Renal cortical epithelial cell (primary cell): ENCODE data around the gene DLX6. TPM values are rescaled to one million over a fixed set of nuclear protein-coding genes. Genes with fewer than 3 reads are reported as not detected.
A peak's percentile ranks its signal among the peaks of the same experiment; 100 is the strongest.
"Not testable (repeated sequence)": the region's sequence is repeated elsewhere in the genome, so short reads cannot be mapped to it uniquely, and the experiment has no call there.

ENCODE experiments used
- DNase-seq: peaks from one replicate; pipeline ENCODE4 v3.0.0-alpha.2; 2011; ENCODE audit warnings: low read depth
- total RNA-seq: library from RNA; depleted of rRNA; stranded (reverse); fragments of >200 nt; gene quantifications from 2 replicates; pipeline ENCODE4 v1.2.3, GENCODE V29; 2014

Gene DLX6
- total RNA-seq, 1 donor from 2014 or later = not detected

GRCh38 chr7:97021747-97022490 is 16.6 kb downstream of the DLX6 start:
- DNase-seq = no peak

DNA sequence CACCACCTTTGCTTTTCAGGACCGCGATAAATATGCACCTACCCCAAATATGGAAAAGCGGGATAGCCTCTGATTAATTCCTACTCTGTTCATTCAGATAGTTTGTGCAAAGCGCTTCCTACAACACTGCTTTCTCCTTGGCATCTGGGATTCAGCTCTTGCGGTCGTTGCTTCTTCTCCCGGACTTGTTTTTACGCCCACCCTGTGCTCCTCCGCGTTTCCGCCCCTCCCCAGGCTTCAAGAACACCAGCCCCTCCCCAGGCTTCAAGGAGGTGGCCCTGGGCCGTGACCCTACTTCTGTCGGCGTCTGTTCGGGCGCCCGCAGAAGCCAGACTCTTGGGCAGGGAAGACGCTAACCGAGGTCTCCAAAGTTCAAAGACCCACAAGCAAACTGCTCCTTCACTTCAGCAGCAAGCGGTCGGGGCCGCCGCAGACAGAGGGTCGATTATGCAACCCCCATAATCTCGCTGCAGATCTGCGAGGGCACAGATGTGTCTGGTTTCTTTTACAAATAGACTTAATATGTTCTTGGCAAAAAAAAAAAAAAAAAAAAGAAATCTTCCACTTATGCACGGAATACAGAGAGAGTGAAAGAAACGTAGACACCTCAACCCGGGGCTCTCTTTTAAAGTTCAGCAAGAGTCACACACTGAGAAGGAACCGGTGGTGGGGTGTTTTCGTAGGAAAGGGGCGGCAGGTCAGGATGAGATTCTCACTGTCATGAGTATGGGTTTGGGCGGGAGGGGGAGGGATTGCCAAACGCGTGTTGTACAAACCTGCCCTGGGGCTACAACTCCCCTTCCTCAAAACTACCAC is 17.3 kb downstream of the DLX6 start:
- DNase-seq = no peak

DNA sequence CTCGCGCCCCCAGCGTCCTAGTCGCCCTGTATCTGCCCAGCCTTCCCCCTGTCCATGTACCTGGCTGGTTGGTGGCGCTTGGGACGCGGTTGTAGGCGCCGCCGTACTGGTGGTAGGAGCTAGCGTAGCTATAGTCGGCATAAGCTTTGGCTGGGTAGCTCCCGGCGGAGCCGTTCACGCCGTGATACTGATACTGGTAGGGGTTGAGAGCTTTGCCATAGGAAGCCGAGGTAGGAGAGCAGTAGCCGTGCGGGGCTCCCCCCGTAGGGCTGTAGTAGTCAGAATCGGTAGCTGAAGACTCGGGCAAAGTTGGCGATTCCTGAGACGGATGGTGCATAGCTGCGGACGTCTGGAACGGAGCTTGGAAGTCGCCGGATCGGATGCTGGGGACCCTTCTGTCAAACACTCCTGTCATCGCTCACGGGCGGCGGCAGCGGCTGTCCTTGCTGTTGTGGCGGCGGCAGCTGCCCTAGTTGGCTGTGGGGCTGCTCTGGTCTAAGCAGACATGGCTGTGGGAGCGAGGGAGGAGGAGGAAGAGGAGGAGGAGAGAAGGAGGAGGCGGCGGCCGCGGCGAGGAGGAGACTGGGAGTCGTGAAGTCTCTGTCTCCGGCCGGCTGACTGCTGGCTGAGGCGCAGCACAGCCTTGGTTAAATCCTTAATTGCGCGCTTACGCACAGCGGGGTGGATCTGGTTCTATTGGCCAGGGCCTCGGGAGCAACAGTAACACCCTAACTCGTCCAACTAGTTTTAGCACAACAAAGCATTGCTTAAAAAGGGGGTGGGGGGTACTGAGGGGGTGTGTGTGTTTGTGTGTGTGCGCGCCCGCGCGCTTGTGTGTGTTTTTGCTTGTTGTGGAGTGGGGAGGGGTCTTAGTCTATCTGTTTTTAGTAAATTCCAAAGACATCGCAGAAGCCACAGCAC is 19.1 kb downstream of the DLX6 start, which contains the start of gene DLX5:
DLX5 (minus strand) TSS at position 623 of the 921 bp plus-strand sequence; CDS start at position 415, 208 bp downstream.
- DNase-seq = no peak

- DNase-seq = no peak
These were observed 19.8 kb downstream of the DLX6 start for GRCh38 chr7:97025130-97025499.

DNA sequence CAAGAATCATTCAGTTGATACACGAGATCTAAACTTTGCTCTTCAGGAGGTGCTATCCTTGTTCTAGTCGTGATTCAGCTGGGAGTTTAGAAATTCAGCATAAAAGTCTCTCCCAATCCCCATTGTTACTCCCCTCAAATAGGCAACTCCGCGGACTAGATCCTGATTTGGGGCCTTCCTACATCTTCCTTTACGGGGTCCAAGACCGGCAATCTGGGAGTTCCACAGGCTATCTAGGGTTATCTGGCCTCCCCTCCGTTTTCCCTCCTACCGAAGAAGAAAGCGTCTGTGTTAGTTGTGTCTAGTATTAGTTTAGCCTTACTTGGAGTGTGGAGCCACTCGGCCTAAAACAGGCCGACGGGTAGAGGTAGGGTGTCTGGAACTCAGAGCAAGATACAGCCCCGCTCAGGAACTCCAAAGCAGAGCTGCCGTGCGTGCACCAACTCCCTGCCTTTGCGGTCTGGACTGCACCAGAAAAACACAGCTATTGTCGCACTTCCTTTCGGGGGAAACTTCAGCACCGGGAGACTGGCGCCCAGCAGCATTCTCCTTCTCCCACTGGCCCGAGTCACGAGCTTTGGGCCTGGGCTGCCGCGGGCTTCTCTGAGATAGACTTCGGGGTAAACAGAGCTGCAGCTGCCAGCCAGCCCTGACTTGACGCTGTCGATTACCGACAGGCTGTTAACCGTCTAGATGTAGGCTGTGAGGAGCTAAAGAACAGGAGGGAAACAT is 20.8 kb downstream of the DLX6 start:
- no peak for DNase-seq

DNA sequence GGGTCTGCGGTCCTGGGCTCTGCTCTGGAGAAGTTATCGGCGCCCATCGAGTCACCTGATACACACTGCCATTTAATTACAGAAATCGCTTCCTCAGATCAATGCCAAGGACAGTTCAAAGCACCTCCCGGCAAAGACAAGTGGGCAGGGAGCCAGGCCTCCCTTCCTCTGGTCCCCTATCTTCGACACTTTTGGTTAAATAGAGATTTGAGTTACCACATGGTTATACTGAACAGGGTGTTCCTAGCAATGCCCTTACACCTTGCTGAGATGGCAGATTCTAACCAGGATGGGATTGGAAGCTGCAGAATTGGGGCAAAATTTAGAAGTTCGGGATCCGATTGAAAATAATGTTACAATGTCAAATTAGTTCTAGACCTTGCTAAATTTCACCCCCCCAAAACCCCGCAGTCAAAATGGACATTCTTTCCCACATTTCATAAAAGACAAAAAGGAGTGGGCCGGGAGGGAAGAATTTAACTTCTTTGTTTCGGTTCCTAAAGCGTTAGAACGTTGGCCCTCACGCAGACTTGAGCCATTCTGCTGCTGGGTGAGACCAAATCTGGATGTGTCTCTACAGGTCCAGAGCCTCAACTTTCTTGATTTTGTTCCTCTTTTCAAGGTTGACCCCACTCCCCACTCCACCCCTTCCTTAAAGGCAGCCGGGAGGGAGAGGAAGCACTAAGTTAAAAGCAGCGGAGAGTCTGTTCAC is 21.5 kb downstream of the DLX6 start:
- no peak for DNase-seq

DNA sequence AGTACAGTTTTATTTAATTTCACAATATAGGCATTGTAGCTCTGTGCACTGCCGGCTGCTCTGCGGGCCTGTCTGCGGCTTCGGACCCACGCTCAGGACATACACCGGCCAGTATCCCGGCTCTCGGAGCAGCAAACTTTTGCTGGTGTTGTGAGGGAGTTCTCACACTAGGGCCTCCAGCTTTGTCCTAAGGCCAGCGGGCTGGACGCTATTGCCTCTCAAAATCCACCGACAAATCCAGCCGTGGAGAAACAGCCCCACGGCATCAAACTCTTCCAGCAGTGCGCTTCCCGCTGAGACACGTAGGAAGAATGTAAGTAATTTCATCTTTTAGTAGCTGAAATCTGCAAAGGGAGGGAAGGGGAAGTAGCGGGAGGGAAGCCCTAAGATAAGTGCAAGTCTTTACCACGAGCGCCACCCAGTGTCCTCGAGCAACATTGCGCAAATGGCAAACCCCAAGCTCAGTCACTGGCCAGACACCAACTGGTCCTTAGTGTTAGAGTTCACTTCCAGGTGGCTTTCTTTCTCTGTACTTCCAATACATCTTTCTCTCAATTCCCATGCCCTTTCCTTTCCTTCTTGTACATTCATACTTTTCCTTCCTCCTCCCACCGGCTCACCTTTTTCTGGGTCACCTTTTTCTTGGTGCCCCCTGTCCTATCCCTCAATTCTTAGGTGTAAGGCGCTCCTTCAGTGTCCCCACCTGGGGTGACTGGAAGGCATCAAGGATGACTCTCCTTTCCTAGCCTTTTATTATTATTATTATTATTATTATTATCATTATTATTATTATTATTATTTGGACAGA is 22.3 kb downstream of the DLX6 start:
- peak; percentile 56 for DNase-seq

- DNase-seq = not testable (repeated sequence)
These were observed 29.0 kb downstream of the DLX6 start for GRCh38 chr7:97034213-97034852.

DNA sequence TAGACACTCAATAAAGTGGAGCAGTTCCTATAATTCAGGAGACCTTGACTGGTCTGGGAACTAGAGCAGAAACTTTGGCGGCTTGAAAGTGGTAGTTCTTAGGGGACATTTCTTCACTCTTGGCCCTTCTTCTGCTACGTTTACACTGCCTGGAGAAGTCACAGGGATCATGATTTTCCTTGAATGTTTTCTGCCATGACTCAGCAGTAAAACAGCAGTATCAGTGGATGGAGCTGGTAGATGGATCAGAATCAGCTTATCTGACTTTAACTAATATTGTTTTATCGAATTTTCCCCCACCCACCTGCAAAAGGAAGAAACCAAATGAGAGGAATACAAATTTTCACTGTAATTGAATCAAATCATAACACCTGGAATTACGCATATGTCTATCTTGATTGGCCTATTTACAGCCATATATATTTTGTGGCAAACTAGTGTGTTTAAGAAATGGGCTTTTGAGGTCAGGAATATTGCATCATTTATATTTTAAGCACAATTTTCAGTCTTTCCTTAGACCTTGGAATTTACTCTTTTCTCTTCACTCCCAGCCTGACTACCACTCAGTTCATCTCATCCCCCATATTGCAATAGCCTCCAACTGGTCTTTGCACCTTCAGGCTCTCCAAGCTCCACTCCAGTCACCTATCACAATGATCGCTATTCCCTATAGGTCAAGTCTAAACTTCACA is 34.2 kb downstream of the DLX6 start:
- no peak for DNase-seq

- DNase-seq = no peak
These were observed 37.9 kb downstream of the DLX6 start for GRCh38 chr7:97043281-97043680.

Other genes with a start within 250 kb of the DLX6 start
- not detected in 2 replicates for gene DLX5, start 19.3 kb downstream of the DLX6 start, total RNA-seq
- 6.4 and 11.6 TPM in 2 replicates for gene SDHAF3, start 112.1 kb downstream of the DLX6 start, total RNA-seq